HepG2 (cell line): ENCODE measurements around the gene PRDX2. TPM values are rescaled to one million over a fixed set of nuclear protein-coding genes. Genes with fewer than 3 reads are reported as not detected.
A peak's percentile ranks its signal among the peaks of the same experiment; 100 is the strongest.

Experiments
- ATF1 ChIP-seq: IDR thresholded peaks from 2 replicates; pipeline ENCODE4 v1.6.1; 2016; ENCODE audit warnings: mild to moderate bottlenecking, control low read depth
- ATF7-NPFF ChIP-seq: sonication (generic); formaldehyde crosslinking; IDR thresholded peaks from 2 replicates; pipeline ENCODE4 v1.8.1; 2023; ENCODE audit warnings: mild to moderate bottlenecking, low read depth, missing genetic modification reagents, moderate library complexity
- FOXO1 ChIP-seq: sonication (generic); formaldehyde crosslinking; IDR thresholded peaks from 2 replicates; pipeline ENCODE4 v1.4.0; 2020; ENCODE audit warnings: missing genetic modification reagents
- KMT2B ChIP-seq: IDR thresholded peaks from 2 replicates; pipeline ENCODE4 v1.6.1; 2016; ENCODE audit warnings: missing genetic modification reagents, missing compliant biosample characterization
- MXD4 ChIP-seq: IDR thresholded peaks from 2 replicates; pipeline ENCODE4 v1.6.1; 2016; ENCODE audit warnings: mild to moderate bottlenecking, missing biosample characterization, missing genetic modification reagents
- PAX8 ChIP-seq: sonication (generic); formaldehyde crosslinking; IDR thresholded peaks from 2 replicates; pipeline ENCODE4 v1.8.0; 2022; ENCODE audit warnings: mild to moderate bottlenecking, missing genetic modification reagents, borderline replicate concordance
- SMARCC2 ChIP-seq: fragments of 450-650 bp; IDR thresholded peaks from 2 replicates; pipeline ENCODE4 v1.6.1; 2017; ENCODE audit warnings: antibody characterized with exemption, mild to moderate bottlenecking
- ZNF232 ChIP-seq: sonication (generic); formaldehyde crosslinking; IDR thresholded peaks from 2 replicates; pipeline ENCODE4 v1.4.0; 2020; ENCODE audit warnings: missing genetic modification reagents, borderline replicate concordance
- ZNF639 ChIP-seq: conservative IDR thresholded peaks from 2 replicates; pipeline ENCODE4 v1.6.1; 2018; ENCODE audit warnings: missing genetic modification reagents
- ZNF710 ChIP-seq: sonication (generic); formaldehyde crosslinking; IDR thresholded peaks from 2 replicates; pipeline ENCODE4 v1.5.0; 2020; ENCODE audit warnings: mild to moderate bottlenecking, missing genetic modification reagents, borderline replicate concordance
- ZNF720 ChIP-seq: sonication (generic); formaldehyde crosslinking; IDR thresholded peaks from 2 replicates; pipeline ENCODE4 v1.4.0; 2020; ENCODE audit warnings: missing genetic modification reagents
- ZNF839 ChIP-seq: sonication (generic); formaldehyde crosslinking; IDR thresholded peaks from 2 replicates; pipeline ENCODE4 v1.4.0; 2020; ENCODE audit warnings: missing genetic modification reagents, mild to moderate bottlenecking, borderline replicate concordance
- polyA plus RNA-seq, 8 experiments: library from polyadenylated mRNA; depleted of rRNA in 3 of 8; stranded (reverse) in 7 of 8; unstranded in 1 of 8; fragments of >200 nt; fragmentation: Illumina TruSeq in 4 of 8; extraction: Trizol in 4 of 8; gene quantifications; 2 replicates each; pipeline versions ENCODE4 v1.2.1 to v1.2.3, GENCODE V29; 2011 to 2016; ENCODE audit warnings: low read depth in 4 of 8, missing spikeins in 1 of 8, mixed read lengths in 1 of 8; ENCODE audit not compliant: insufficient read depth in 1 of 8
- total RNA-seq, 5 experiments: library from RNA; depleted of rRNA; stranded (reverse); fragments of >200 nt; fragmentation: Illumina TruSeq; extraction: Trizol; gene quantifications; 2 replicates each; pipeline ENCODE4 v1.2.3, GENCODE V29; 2016; ENCODE audit warnings: low read depth in 1 of 5
- TF ChIP-seq, protein P1 (sequence below): sonication (generic); formaldehyde crosslinking; IDR thresholded peaks from 2 replicates; pipeline ENCODE4 v1.4.0; 2020; ENCODE audit warnings: mild to moderate bottlenecking, missing genetic modification reagents
- TF ChIP-seq, protein P2 (sequence below): sonication (generic); formaldehyde crosslinking; IDR thresholded peaks from 2 replicates; pipeline ENCODE4 v1.4.0; 2020; ENCODE audit warnings: mild to moderate bottlenecking, low read depth, missing genetic modification reagents
- TF ChIP-seq, protein P3 (sequence below): sonication (generic); formaldehyde crosslinking; IDR thresholded peaks from 2 replicates; pipeline ENCODE4 v1.4.0; 2020; ENCODE audit warnings: missing genetic modification reagents, borderline replicate concordance

Gene PRDX2
- total and polyA plus RNA-seq, 2 of the 13 experiments (the other 11 are each of a cell fraction or from before 2014, with no cell fraction given) = 218 to 381 TPM

DNA sequence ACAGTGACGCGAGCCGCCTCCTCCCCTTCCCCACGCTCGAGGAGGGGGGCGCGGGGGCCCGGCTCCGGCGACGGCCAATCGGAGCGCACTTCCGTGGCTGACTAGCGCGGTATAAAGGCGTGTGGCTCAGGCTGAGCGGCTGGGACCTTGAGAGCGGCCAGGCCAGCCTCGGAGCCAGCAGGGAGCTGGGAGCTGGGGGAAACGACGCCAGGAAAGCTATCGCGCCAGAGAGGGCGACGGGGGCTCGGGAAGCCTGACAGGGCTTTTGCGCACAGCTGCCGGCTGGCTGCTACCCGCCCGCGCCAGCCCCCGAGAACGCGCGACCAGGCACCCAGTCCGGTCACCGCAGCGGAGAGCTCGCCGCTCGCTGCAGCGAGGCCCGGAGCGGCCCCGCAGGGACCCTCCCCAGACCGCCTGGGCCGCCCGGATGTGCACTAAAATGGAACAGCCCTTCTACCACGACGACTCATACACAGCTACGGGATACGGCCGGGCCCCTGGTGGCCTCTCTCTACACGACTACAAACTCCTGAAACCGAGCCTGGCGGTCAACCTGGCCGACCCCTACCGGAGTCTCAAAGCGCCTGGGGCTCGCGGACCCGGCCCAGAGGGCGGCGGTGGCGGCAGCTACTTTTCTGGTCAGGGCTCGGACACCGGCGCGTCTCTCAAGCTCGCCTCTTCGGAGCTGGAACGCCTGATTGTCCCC, 10.1 kb downstream of the PRDX2 start, which contains the start of gene JUNB (continued):
- TF ChIP-seq ATF7-NPFF (CRISPR knock-in tag) (peak; percentile 85), SMARCC2 (no peak), ZNF232 (CRISPR knock-in tag) (peak; percentile 62; the same call in 1 of the 2 replicates), FOXO1 (CRISPR knock-in tag) (peak; percentile 98), ZNF639 (CRISPR knock-in tag) (peak; percentile 36; the same call in 1 of the 2 replicates), KMT2B (CRISPR knock-in tag) (peak; percentile 81), MXD4 (peak; percentile 69; the same call in 1 of the 2 replicates), ZNF839 (CRISPR knock-in tag) (0 out of 2 replicates have a peak, but pooled peaks have one; percentile 37), ZNF720 (CRISPR knock-in tag) (no peak), ATF1 (peak; percentile 86), PAX8 (no peak), ZNF710 (CRISPR knock-in tag) (no peak; the same call in 1 of the 2 replicates)
- TF ChIP-seq, protein P1, sequence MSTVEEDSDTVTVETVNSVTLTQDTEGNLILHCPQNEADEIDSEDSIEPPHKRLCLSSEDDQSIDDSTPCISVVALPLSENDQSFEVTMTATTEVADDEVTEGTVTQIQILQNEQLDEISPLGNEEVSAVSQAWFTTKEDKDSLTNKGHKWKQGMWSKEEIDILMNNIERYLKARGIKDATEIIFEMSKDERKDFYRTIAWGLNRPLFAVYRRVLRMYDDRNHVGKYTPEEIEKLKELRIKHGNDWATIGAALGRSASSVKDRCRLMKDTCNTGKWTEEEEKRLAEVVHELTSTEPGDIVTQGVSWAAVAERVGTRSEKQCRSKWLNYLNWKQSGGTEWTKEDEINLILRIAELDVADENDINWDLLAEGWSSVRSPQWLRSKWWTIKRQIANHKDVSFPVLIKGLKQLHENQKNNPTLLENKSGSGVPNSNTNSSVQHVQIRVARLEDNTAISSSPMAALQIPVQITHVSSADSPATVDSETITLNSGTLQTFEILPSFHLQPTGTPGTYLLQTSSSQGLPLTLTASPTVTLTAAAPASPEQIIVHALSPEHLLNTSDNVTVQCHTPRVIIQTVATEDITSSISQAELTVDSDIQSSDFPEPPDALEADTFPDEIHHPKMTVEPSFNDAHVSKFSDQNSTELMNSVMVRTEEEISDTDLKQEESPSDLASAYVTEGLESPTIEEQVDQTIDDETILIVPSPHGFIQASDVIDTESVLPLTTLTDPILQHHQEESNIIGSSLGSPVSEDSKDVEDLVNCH (CRISPR knock-in tag) = no peak
- TF ChIP-seq, protein P2, sequence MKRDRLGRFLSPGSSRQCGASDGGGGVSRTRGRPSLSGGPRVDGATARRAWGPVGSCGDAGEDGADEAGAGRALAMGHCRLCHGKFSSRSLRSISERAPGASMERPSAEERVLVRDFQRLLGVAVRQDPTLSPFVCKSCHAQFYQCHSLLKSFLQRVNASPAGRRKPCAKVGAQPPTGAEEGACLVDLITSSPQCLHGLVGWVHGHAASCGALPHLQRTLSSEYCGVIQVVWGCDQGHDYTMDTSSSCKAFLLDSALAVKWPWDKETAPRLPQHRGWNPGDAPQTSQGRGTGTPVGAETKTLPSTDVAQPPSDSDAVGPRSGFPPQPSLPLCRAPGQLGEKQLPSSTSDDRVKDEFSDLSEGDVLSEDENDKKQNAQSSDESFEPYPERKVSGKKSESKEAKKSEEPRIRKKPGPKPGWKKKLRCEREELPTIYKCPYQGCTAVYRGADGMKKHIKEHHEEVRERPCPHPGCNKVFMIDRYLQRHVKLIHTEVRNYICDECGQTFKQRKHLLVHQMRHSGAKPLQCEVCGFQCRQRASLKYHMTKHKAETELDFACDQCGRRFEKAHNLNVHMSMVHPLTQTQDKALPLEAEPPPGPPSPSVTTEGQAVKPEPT = peak; percentile 22; the same call in 1 of the 2 replicates
- TF ChIP-seq, protein P3, sequence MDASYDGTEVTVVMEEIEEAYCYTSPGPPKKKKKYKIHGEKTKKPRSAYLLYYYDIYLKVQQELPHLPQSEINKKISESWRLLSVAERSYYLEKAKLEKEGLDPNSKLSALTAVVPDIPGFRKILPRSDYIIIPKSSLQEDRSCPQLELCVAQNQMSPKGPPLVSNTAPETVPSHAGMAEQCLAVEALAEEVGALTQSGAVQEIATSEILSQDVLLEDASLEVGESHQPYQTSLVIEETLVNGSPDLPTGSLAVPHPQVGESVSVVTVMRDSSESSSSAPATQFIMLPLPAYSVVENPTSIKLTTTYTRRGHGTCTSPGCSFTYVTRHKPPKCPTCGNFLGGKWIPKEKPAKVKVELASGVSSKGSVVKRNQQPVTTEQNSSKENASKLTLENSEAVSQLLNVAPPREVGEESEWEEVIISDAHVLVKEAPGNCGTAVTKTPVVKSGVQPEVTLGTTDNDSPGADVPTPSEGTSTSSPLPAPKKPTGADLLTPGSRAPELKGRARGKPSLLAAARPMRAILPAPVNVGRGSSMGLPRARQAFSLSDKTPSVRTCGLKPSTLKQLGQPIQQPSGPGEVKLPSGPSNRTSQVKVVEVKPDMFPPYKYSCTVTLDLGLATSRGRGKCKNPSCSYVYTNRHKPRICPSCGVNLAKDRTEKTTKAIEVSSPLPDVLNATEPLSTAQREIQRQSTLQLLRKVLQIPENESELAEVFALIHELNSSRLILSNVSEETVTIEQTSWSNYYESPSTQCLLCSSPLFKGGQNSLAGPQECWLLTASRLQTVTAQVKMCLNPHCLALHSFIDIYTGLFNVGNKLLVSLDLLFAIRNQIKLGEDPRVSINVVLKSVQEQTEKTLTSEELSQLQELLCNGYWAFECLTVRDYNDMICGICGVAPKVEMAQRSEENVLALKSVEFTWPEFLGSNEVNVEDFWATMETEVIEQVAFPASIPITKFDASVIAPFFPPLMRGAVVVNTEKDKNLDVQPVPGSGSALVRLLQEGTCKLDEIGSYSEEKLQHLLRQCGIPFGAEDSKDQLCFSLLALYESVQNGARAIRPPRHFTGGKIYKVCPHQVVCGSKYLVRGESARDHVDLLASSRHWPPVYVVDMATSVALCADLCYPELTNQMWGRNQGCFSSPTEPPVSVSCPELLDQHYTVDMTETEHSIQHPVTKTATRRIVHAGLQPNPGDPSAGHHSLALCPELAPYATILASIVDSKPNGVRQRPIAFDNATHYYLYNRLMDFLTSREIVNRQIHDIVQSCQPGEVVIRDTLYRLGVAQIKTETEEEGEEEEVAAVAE = peak; percentile 88; the same call in 1 of the 2 replicates
